Pons (tissue), 1 donor: ENCODE data around the gene KDM4B.

Experiments
- DNase-seq: peaks from one replicate; pipeline ENCODE4 v3.0.0-alpha.2; 2016; ENCODE audit warnings: low spot score

The KDM4B gene

DNA sequence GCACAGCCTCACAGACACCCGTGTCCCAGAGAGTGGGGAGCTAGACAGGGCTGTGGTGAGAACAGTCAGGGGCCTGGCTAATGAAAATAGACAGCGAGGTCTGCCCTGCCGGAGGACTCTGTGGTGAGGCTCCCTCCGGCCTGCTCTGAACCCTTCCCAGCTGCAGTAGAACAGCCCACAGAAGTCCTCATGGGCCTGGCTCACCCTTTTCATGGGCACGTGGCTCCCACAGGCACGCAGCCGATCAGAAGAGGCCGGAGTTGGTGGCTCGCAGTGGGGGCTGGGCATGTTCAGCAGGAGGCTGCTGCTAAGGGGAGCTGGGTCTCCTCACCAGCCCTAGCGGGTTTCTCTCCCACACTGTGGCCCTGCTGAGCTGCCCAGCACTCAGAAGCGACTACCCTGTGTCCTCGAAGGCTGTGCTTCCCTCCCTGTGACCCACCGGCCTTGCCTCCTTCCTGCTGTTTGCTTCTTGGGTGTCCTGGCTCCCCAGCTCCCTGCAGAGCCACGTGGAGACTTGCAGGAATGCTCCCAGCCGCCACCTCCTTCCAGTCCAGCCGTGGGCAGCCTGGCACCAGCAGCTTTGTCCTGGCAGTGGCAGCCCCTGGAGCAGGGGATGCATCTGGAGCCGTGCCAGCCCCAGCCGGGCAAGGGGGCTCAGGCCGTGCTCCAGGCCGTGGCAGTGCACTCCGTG, 138.7 kb downstream of the KDM4B start:
- no peak for DNase-seq

DNA sequence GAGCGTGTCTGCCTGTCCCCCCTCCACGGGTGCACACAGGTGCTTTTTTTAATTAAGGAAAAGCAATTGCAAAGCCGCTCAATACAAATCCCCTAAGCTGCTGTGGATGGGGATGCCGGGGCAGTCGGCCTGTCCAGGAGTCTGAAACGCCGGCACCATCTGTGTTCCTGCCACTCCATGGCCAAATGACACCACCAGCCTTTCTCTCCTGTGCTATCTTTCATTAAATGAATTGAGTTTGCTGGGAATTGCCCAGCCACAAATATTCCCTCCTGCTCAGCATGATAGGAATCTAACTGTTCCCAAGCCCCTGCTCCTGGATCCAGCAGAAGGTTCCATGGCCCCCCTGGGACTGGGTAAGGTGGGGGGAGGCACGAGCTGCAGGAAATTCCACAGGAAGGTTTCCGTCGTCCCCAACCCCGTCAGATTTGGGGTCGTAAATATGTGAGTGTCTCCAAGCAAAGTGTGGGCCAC, 139.2 kb downstream of the KDM4B start:
- DNase-seq: no peak

DNA sequence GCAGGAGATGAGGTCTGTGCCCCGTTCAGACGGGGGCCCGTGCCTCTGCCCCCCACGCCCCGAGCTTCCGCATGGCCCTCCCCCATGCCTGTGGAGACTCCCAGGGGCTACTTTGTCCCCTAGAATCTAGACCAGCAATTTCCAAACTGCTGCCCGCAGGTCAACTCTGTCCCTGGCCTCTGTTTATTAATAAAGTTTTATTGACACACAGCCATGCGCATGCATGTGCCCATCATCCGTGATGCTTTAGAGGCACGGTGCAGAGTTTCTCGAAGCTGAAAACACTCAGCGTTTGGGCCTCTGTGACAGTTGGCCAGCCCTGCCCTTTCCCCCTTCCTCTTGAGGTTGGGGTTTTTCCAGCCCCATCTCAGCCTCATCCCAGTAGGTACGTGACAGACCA, 140.0 kb downstream of the KDM4B start:
- no peak for DNase-seq

- no peak for DNase-seq
Observed at GRCh38 chr19:5109560-5109959, 140.6 kb downstream of the KDM4B start.

- no peak for DNase-seq
Observed at GRCh38 chr19:5110546-5110945, 141.6 kb downstream of the KDM4B start.

- DNase-seq: no peak
Observed at GRCh38 chr19:5111051-5111450, 142.1 kb downstream of the KDM4B start.

DNA sequence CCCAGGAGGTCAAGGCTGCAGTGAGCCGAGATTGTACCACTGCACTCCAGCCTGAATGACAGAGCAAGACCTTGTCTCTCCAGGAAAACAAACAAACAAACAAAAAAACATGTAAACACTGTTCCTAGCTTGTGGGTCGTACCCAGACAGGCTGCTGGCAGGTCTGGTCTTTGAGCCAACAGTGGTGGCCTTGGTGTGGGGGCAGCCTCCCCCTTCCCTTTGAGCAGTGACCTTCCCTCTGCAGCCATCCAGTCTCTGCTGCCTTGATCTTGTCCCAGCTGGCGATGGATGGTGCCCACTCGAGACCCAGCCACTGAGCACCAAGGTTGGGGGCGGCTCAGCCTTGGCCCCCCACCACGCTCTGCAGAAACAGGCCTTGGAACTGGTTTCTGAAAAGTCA, 143.3 kb downstream of the KDM4B start:
- DNase-seq: no peak

- DNase-seq: no peak
Observed at GRCh38 chr19:5112681-5113575, 144.0 kb downstream of the KDM4B start.

- no peak for DNase-seq
Observed at GRCh38 chr19:5113633-5114586, 145.0 kb downstream of the KDM4B start.

- DNase-seq: no peak
Observed at GRCh38 chr19:5114727-5115126, 145.8 kb downstream of the KDM4B start.

DNA sequence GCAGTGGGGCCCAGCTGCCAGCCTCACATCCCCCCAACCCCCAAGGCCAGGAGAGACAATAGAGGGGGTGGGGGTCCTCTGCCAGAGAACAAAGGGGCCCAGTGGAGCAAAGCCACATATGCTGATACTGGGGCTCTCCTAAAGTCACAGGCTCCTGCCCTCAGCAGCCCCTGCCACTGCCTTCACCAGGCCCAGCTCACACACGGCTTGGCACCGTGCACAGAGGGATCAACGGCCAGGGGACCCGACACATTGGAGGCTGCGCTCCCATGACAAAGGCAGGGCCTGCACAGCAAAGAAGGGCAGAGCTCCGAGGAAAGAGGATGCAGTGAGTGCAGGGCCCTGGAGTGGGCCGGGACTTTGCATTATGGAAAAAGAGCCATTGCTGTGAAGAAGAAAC, 146.4 kb downstream of the KDM4B start:
- DNase-seq: no peak

DNA sequence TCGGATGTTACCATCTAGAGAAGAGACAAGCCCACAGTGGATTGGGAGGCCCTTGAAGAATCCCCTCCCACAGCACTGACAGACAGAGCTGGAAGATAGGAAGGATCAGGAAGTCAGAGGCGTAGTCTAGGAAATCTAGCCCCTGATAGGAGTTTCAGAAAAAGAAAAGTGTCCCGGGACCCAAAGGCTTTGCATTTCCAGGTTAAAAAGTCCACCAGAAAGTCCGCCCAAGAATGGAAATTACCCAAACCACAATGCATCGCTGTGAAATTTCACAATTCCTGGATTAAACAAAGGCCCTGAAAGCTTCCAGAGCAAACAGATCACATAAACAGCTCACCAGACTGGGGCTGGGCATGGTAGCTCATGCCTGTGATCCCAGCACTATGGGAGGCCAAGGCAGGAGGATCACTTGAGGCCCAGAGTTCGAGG, 146.9 kb downstream of the KDM4B start:
- DNase-seq: no peak

DNA sequence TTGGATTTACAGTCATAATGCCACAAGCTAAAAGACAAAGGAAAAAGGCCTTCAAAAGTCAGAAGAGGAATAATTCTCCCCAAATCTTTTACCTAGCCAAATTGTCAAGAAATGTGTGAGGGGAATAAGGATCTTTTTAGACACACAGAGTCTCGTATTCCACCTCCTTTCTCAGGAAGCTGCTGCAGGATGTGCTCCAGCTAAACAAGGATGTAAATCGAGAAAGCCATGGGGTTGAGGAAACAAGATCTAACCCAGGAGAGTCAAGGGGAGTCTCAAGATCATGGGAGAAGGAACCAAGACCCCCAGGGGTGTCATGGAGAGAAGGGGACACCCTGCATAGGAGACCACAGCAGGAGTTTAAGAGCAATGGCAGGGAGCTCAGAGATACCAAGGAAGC, 147.4 kb downstream of the KDM4B start:
- DNase-seq: no peak

DNA sequence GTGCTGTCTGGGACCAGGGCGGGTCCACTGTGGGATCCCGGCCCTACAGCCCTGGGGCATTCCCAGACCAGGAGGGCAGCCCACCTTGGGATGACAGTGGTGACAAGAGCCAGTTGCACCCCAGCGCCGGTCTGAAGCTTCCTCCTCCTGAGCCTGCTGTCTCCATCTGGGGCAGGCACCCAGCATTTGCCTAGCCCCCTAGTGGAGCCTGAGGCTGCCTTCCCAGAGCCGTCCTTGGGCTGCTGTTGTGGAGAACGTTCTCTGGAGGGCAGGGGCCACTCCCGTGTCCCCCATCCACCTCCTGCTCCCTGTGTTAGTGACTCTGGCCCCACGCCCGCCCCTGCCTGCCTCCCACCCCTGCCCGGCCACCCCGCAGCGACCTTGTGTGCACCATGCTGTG, 148.5 kb downstream of the KDM4B start:
- DNase-seq: no peak

DNA sequence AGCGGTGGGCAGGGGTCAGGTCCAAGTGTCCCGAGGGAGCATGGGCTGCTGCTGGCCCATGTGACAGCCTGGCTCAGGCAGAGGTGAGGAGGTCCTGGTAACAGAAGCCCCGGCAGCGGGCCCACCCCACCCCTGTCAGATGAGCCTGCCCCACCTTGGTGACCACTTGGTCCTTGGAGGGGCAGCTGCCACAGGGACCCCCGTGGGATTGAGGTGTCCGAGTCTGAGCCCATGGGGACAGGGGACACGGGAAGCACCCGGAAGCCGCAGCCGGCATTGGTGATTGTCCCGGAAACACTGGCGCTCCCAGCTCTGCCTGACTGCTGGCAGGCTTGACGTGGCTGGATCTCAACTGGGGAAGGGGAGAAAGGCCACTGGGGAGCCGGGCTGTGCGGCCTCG, 149.1 kb downstream of the KDM4B start:
- no peak for DNase-seq

DNA sequence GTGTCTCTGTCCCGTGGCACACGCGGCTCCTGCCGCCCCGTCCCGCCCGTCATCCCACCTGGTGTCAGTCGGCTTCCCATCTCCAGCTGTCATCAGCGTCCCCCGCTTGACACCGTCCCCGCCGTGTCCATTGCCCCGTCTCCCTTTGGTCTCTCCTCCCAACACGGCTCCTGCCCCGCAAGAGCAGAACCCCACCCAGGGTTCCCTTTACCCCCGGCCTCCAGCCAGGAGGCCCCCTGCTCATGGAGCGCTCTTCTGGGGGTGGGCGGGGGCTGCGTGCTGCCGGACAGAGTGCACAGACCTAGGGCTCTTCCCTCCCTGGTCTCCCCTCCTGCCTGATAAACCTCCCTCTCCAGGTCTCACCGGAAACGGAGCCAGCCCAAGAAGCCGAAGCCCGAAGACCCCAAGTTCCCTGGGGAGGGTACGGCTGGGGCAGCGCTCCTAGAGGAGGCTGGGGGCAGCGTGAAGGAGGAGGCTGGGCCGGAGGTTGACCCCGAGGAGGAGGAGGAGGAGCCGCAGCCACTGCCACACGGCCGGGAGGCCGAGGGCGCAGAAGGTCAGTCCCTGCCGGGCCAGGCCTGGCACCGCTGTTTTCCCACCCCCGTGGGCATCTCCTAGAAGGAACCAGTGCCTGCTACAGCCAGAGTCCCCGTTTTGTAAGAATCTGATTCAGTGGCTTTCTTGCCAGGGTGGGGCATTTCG, 150.5 kb downstream of the KDM4B start:
- no peak for DNase-seq

GRCh38 chr19:5120321-5120720, 151.4 kb downstream of the KDM4B start:
- DNase-seq: no peak

DNA sequence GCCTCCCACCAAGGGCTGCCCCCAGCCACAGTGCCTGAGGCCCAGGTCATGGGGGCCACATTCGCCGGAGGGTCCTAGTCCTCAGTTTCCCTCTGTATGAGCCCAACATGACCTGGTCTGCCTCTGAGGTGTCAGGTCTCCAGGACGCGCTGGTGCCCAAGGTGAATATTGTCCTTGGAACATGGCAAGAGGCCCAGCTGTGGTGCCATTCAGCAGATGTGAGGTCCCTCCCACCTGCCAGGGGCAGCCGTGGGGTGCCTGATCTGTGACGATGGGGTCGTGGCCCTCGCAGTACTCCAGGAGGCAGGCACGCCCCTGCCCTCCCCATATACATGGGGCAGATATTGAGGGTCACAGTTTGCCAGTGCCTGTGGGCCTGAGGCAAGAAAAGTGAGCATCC, 151.9 kb downstream of the KDM4B start:
- DNase-seq: no peak

DNA sequence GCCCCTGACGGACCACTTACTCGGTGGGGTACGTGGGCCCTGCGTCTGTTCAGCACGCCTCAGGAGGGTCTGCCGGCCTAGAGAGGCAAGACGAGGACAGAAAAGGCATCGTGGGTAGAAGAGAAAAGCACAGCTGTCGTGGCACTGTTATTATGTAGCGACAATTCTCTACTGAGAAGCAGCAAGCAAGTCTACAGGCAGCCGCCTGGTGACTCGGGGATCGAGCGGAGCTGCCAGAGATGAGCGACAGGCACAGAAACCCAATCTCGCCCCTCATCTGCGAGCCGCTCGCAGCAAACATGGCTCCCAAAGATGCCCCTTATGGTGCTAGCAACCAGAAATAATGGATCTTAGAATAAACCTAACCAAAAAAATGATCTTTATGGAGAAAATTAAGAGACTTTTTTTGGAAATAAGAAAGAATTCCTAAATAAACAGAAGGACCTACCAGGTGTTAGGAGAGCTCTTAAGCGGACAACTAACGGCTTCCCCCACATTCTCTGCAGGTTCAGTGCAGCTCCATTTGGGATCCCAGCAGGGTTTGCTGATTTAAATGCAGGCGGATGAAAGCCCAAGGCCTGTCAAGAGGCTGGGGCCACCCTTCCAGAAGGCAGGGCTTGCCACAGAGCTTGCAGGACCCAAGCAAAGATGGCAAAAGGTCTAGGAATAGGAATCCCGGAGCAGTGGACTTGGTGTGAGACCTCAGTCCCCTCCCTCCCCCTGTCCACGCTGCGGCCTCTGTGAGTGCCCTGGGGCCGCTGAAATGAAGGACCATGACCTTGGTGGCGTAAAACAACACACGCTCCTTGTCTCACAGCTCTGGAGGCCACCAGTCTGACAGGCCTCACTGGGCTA, 152.6 kb downstream of the KDM4B start:
- no peak for DNase-seq

DNA sequence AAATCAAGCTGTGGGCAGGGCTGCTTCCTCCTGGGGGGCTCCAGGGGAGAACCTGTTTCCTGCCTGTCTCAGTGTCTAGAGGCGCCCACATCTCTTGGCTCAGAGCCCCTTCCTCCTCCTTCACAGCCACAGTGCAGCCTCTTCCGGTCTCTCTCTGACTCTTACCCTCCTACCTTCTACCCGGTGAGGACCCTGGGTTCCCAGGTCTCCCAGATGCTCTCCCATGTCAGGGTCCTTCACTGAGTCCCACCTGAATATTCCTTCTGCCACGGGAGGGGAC, 153.1 kb downstream of the KDM4B start:
- DNase-seq: no peak
